MM.1S (cell line): Measurements from ENCODE around the gene SLC16A7.

ENCODE experiments used
- DNase-seq: peaks from one replicate; pipeline ENCODE4 v3.0.0-alpha.2; 2015
- H2AFZ ChIP-seq: fragments of 300-600 bp; sonication (generic); 2 replicates; pipeline ENCODE4 v1.6.0; 2016; ENCODE audit warnings: antibody characterized with exemption, low read length
- H3F3A ChIP-seq: fragments of 300-600 bp; sonication (generic); 2 replicates; pipeline ENCODE4 v1.6.1; 2016; ENCODE audit warnings: mild to moderate bottlenecking, antibody characterized with exemption, low read length, moderate library complexity, mixed read lengths; ENCODE audit not compliant: insufficient read depth
- H3K27ac ChIP-seq: fragments of 300-600 bp; sonication (generic); 2 replicates; pipeline ENCODE4 v1.5.1; 2016; ENCODE audit warnings: mild to moderate bottlenecking, low read length
- H3K27me3 ChIP-seq: fragments of 300-600 bp; sonication (generic); replicated peaks from 2 replicates; pipeline ENCODE4 v1.6.0; 2016; ENCODE audit warnings: low read length; ENCODE audit not compliant: insufficient read depth
- H3K36me3 ChIP-seq: fragments of 300-600 bp; sonication (generic); replicated peaks from 2 replicates; pipeline ENCODE4 v1.6.1; 2016; ENCODE audit warnings: mild to moderate bottlenecking, low read length, mixed read lengths; ENCODE audit not compliant: insufficient read depth
- H3K4me1 ChIP-seq: fragments of 300-600 bp; sonication (generic); 2 replicates; pipeline ENCODE4 v1.6.1; 2016; ENCODE audit warnings: low read length, mixed read lengths
- H3K4me2 ChIP-seq: fragments of 300-600 bp; sonication (generic); 2 replicates; pipeline ENCODE4 v1.6.0; 2016; ENCODE audit warnings: low read depth, low read length
- H3K4me3 ChIP-seq: fragments of 300-600 bp; sonication (generic); 2 replicates; pipeline ENCODE4 v1.5.1; 2016; ENCODE audit warnings: low read length, mixed read lengths
- H3K79me2 ChIP-seq: fragments of 300-600 bp; sonication (generic); 2 replicates; pipeline ENCODE4 v1.6.1; 2016; ENCODE audit warnings: mixed run types, low read length, mixed read lengths
- H3K9ac ChIP-seq: fragments of 300-600 bp; sonication (generic); 2 replicates; pipeline ENCODE4 v1.6.1; 2016; ENCODE audit warnings: low read length, mixed read lengths
- H3K9me2 ChIP-seq: fragments of 300-600 bp; sonication (generic); replicated peaks from 2 replicates; pipeline ENCODE4 v1.6.1; 2016; ENCODE audit warnings: mild to moderate bottlenecking, low read length, mixed read lengths; ENCODE audit not compliant: insufficient read depth
- H3K9me3 ChIP-seq: fragments of 300-600 bp; sonication (generic); replicated peaks from 2 replicates; pipeline ENCODE4 v1.6.1; 2016; ENCODE audit warnings: mild to moderate bottlenecking, low read length, mixed read lengths; ENCODE audit not compliant: insufficient read depth
- H4K20me1 ChIP-seq: fragments of 300-600 bp; sonication (generic); 2 replicates; pipeline ENCODE4 v1.6.1; 2016; ENCODE audit warnings: mild to moderate bottlenecking, low read length, moderate library complexity, mixed read lengths; ENCODE audit not compliant: insufficient read depth
- CTCF ChIP-seq: fragments of 300-600 bp; sonication (generic); IDR thresholded peaks from 2 replicates; pipeline ENCODE4 v1.5.1; 2016; ENCODE audit warnings: antibody characterized with exemption, low read length, mixed read lengths
- EZH2 ChIP-seq: fragments of 300-600 bp; sonication (generic); optimal IDR thresholded peaks from 2 replicates; pipeline ENCODE3; 2017; ENCODE audit warnings: low read depth, mild to moderate bottlenecking, antibody characterized with exemption, low read length, mixed read lengths
- EZH2phosphoT487 ChIP-seq: fragments of 300-600 bp; sonication (generic); IDR thresholded peaks from 2 replicates; pipeline ENCODE4 v1.6.1; 2018; ENCODE audit warnings: antibody characterized with exemption, low read length

The SLC16A7 gene

GRCh38 chr12:59643550-59643949 lies 47.7 kb downstream of the SLC16A7 start:
- Histone ChIP-seq H3K4me2 (no peak overlapping the region), H3K27me3 (no peaks in the 10 kb centered on the region), H2AFZ (no peak overlapping the region), H3K9ac (no peak overlapping the region), H3K36me3 (no peaks in the 10 kb centered on the region), H3K27ac (no peak overlapping the region), H3K4me3 (no peak overlapping the region), H3K79me2 (no peaks in the 10 kb centered on the region), H3K9me3 (no peaks in the 10 kb centered on the region), H4K20me1 (no peaks in the 10 kb centered on the region), H3F3A (no peaks in the 10 kb centered on the region), H3K4me1 (no peaks in the 10 kb centered on the region), H3K9me2 (no peaks in the 10 kb centered on the region)
- no peak for DNase-seq
- TF ChIP-seq EZH2phosphoT487 = no peak
- no peak for TF ChIP-seq CTCF
- TF ChIP-seq EZH2 = no peak

- no peaks in the 10 kb centered on the region for H3K27me3 ChIP-seq
- H3K4me3 ChIP-seq = no peak overlapping the region
- no peak overlapping the region for H3K27ac ChIP-seq
- no peak overlapping the region for H2AFZ ChIP-seq
- no peaks in the 10 kb centered on the region for H3K79me2 ChIP-seq
- no peaks in the 10 kb centered on the region for H3F3A ChIP-seq
- TF ChIP-seq EZH2 = no peak
- no peak for TF ChIP-seq CTCF
- no peak for TF ChIP-seq EZH2phosphoT487
- no peaks in the 10 kb centered on the region for H3K9me3 ChIP-seq
- H3K9ac ChIP-seq = no peak overlapping the region
- H3K9me2 ChIP-seq = no peaks in the 10 kb centered on the region
- H3K4me2 ChIP-seq = no peak overlapping the region
- no peak for DNase-seq
- H3K4me1 ChIP-seq = no peaks in the 10 kb centered on the region
- no peaks in the 10 kb centered on the region for H4K20me1 ChIP-seq
- H3K36me3 ChIP-seq = no peaks in the 10 kb centered on the region
These were observed 49.4 kb downstream of the SLC16A7 start for GRCh38 chr12:59645242-59645641.

GRCh38 chr12:59646636-59647035 lies 50.8 kb downstream of the SLC16A7 start:
- Histone ChIP-seq H2AFZ (no peak overlapping the region), H3K79me2 (no peaks in the 10 kb centered on the region), H3K9ac (no peak overlapping the region), H4K20me1 (no peaks in the 10 kb centered on the region), H3K9me2 (no peaks in the 10 kb centered on the region), H3K4me3 (no peak overlapping the region), H3K4me1 (no peaks in the 10 kb centered on the region), H3K27me3 (no peaks in the 10 kb centered on the region), H3K4me2 (no peak overlapping the region), H3K9me3 (no peaks in the 10 kb centered on the region), H3F3A (no peaks in the 10 kb centered on the region), H3K36me3 (no peaks in the 10 kb centered on the region), H3K27ac (no peak overlapping the region)
- TF ChIP-seq EZH2 = no peak
- TF ChIP-seq CTCF = no peak
- no peak for TF ChIP-seq EZH2phosphoT487
- no peak for DNase-seq

- H3K36me3 ChIP-seq = no peaks in the 10 kb centered on the region
- no peaks in the 10 kb centered on the region for H3K9me3 ChIP-seq
- no peak overlapping the region for H3K4me2 ChIP-seq
- H3K27ac ChIP-seq = no peak overlapping the region
- H3K9me2 ChIP-seq = no peaks in the 10 kb centered on the region
- H3K4me3 ChIP-seq = no peak overlapping the region
- no peaks in the 10 kb centered on the region for H3F3A ChIP-seq
- no peak for TF ChIP-seq CTCF
- no peak for TF ChIP-seq EZH2
- no peak for TF ChIP-seq EZH2phosphoT487
- no peak overlapping the region for H2AFZ ChIP-seq
- H3K4me1 ChIP-seq = no peaks in the 10 kb centered on the region
- H3K79me2 ChIP-seq = no peaks in the 10 kb centered on the region
- no peaks in the 10 kb centered on the region for H4K20me1 ChIP-seq
- no peaks in the 10 kb centered on the region for H3K27me3 ChIP-seq
- no peak overlapping the region for H3K9ac ChIP-seq
- no peak for DNase-seq
These were observed 53.4 kb downstream of the SLC16A7 start for GRCh38 chr12:59649203-59649602.
